PC-9 (cell line): Measurements from ENCODE around the gene NRG2.

Experiments used
- EZH2 ChIP-seq: fragments of 200-600 bp; sonication (generic); IDR thresholded peaks from 2 replicates; pipeline ENCODE4 v1.8.0; 2017; ENCODE audit warnings: antibody characterized with exemption, low read depth
- TF ChIP-seq, protein P1 (sequence below): fragments of 200-600 bp; sonication (generic); conservative IDR thresholded peaks from 2 replicates; pipeline ENCODE4 v1.6.1; 2017; ENCODE audit warnings: mixed run types, antibody characterized with exemption, mild to moderate bottlenecking, moderate library complexity

DNA sequence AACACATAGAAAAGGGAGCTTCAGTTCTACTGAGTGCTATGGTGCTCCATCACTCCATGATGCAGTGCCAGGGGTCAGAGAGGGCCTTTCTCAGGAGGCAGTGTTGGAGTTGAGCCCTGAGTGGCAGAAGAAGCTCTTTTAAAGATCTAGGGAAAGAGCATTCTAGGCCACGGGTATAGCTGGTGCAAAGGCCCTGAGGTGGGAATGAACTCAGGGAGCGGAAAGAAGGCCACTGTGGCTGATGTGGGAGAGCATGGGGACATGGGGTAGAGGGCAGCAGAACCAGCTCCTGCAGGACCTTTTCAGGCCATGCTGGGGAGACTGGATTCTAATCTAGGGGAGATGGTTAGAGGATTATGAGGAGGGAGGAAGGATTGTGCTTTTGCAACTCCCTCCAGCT lies 237.6 kb downstream of the NRG2 start:
- TF ChIP-seq, protein P1, sequence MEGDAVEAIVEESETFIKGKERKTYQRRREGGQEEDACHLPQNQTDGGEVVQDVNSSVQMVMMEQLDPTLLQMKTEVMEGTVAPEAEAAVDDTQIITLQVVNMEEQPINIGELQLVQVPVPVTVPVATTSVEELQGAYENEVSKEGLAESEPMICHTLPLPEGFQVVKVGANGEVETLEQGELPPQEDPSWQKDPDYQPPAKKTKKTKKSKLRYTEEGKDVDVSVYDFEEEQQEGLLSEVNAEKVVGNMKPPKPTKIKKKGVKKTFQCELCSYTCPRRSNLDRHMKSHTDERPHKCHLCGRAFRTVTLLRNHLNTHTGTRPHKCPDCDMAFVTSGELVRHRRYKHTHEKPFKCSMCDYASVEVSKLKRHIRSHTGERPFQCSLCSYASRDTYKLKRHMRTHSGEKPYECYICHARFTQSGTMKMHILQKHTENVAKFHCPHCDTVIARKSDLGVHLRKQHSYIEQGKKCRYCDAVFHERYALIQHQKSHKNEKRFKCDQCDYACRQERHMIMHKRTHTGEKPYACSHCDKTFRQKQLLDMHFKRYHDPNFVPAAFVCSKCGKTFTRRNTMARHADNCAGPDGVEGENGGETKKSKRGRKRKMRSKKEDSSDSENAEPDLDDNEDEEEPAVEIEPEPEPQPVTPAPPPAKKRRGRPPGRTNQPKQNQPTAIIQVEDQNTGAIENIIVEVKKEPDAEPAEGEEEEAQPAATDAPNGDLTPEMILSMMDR, result no peak
- no peak for TF ChIP-seq EZH2
